Psoas muscle (tissue), 8 donors: Measurements from ENCODE around the gene SCD5. TPM values are rescaled to one million over a fixed set of nuclear protein-coding genes. Genes with fewer than 3 reads are reported as not detected.

Experiments
- ATAC-seq, 4 donors: fragments of 200-7000 bp; cut with Tn5 transposase; one replicate each; pipeline ENCODE4 v1.9.1; 2020; ENCODE audit warnings: moderate library complexity in 3 of 4, mild to moderate bottlenecking in 2 of 4
- DNase-seq, 2 donors: peaks; one replicate each; pipeline ENCODE4 v3.0.0-alpha.2; 2020
- H3K27ac ChIP-seq: fragments of 200-600 bp; one replicate; pipeline ENCODE4 v1.8.0; 2022
- H3K27me3 ChIP-seq, 3 donors: fragments of 200-600 bp in 1 of 3; one replicate each; pipeline versions ENCODE4 v1.6.1 to v1.8.0; 2013 to 2022; ENCODE audit warnings: low read length in 2 of 3, mild to moderate bottlenecking in 2 of 3, moderate library complexity in 1 of 3; ENCODE audit not compliant: insufficient read depth in 3 of 3
- H3K36me3 ChIP-seq, 2 donors: fragments of 200-600 bp in 1 of 2; one replicate each; pipeline versions ENCODE4 v1.6.1 to v1.8.0; 2013 to 2022; ENCODE audit warnings: low read depth in 1 of 2, mild to moderate bottlenecking in 1 of 2, moderate library complexity in 1 of 2; ENCODE audit not compliant: insufficient read depth in 1 of 2
- H3K4me1 ChIP-seq: fragments of 200-600 bp; one replicate; pipeline ENCODE4 v1.8.0; 2022
- H3K4me3 ChIP-seq: fragments of 200-600 bp; one replicate; pipeline ENCODE4 v1.8.0; 2022; ENCODE audit warnings: mild to moderate bottlenecking
- H3K9me3 ChIP-seq: fragments of 200-600 bp; one replicate; pipeline ENCODE4 v1.8.0; 2022
- WGBS, 3 donors: extraction: QIAGEN DNeasy Blood & Tissue Kit; methylation state at CpG; one replicate each; pipeline versions ENCODE4 v1.1.6 to v1.1.7; 2013; 5-methylcytosine and 5-hydroxymethylcytosine counted together
- intact Hi-C, 2 donors: fragments of 100-400 bp; cut with DNase I; formaldehyde crosslinking; loops; one replicate each; pipeline versions ENCODE4 v1.11.0 to v1.14.2; 2022
- polyA plus RNA-seq, 3 donors: library from polyadenylated mRNA; stranded (reverse); fragments of 200-250 nt; gene quantifications; one replicate each; pipeline ENCODE4 v1.2.3, GENCODE V29; 2013
- total RNA-seq, 4 donors: library from RNA; stranded (reverse); fragmentation: NEBNext Ultra II Directional in 2 of 4; extraction: Animal tissue kit (Norgen Biotek cat#: 25700) in 2 of 4; gene quantifications; one replicate each; pipeline versions ENCODE4 v1.2.1 to v1.2.4, GENCODE V29; 2021 to 2023
- TF ChIP-seq, protein P1 (sequence below): fragments of 200-600 bp; IDR thresholded peaks from one replicate; pipeline ENCODE4 v1.8.0; 2022; ENCODE audit warnings: antibody characterized with exemption
- donor health status: healthy with polysubstance abuse.
- donor health status: DM: no; HTN: no; CAD: no; lungs with moderate emphysema.
- donor health status: Bipolar disorder and iron deficiency.
- donor health status: healthy.
- donor health status: DM: yes; HTN: yes; CAD: no.
- donor health status: DM: no; HTN: no; CAD: no.
- donor health status: DM: no; HTN: no; CAD: no.
- donor health status: DM: yes; HTN: yes; CAD: no.

SCD5 gene
- total and polyA plus RNA-seq, 7 donors, result 0.61 to 1.6 (median 0.74) TPM

GRCh38 chr4:82785611-82786400, 12.8 kb downstream of the SCD5 start:
- Histone ChIP-seq H3K27ac (no peak overlapping the region), H3K4me1 (no peaks in the 10 kb centered on the region), H3K9me3 (no peaks in the 10 kb centered on the region), H3K4me3 (no peak overlapping the region), H3K36me3 (no peaks in the 10 kb centered on the region), H3K27me3 (no peaks in the 10 kb centered on the region)
- peak in 1 of 4 donors; percentile 22 for ATAC-seq
- intact Hi-C loops, result no loop called here
- no peak for DNase-seq
- WGBS, 3 donors, result 31 to 46% (median 31%) methylated on average over 5 of the region's 5 CpGs
- TF ChIP-seq, protein P1, sequence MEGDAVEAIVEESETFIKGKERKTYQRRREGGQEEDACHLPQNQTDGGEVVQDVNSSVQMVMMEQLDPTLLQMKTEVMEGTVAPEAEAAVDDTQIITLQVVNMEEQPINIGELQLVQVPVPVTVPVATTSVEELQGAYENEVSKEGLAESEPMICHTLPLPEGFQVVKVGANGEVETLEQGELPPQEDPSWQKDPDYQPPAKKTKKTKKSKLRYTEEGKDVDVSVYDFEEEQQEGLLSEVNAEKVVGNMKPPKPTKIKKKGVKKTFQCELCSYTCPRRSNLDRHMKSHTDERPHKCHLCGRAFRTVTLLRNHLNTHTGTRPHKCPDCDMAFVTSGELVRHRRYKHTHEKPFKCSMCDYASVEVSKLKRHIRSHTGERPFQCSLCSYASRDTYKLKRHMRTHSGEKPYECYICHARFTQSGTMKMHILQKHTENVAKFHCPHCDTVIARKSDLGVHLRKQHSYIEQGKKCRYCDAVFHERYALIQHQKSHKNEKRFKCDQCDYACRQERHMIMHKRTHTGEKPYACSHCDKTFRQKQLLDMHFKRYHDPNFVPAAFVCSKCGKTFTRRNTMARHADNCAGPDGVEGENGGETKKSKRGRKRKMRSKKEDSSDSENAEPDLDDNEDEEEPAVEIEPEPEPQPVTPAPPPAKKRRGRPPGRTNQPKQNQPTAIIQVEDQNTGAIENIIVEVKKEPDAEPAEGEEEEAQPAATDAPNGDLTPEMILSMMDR, result no peak

DNA sequence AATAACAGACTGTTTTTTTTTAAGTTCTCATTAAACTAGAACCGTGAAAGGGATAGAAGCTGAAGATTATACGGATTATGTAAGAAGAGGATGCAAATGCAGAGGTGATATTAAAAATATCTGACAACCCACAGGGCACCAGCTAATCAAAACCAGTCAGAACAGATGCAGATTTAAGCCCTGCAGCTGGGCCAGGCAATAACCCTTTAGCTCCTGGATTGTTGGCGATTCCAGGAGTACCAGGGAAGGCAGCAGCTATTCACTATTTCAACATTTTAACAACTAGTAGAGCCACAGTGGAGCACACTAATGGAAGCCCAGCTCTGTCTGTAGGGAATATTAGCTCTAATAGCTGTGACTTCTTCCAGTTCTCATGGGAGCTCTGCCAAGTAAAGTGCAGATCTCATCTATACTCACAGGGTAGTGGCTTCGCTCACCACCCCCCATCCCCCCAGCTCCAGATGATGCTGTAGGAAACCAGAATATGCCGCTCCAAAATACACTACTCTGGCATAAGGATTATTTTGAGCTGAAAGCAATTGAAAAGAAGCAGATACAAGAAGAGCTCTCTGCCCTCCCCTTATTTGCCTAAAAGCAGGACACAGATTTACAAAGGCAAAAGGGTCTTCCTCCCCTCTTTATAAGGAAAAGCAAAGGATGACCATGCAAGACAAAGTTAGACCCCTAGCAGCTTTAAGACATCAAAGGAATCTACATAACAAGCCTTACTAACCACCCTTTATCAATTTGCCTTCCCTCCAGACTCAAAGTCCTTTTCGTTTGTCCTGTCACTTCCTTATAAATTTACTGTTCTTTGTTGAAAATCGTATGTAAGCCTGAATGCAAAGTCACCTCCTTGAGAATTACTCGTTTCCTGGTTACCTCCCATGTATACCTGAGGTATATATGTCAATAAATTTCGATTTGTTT, 13.7 kb downstream of the SCD5 start:
- intact Hi-C loops, result no loop called here
- TF ChIP-seq, protein P1, result no peak
- ATAC-seq, result no peak
- Histone ChIP-seq H3K27ac (no peak overlapping the region), H3K27me3 (no peaks in the 10 kb centered on the region), H3K9me3 (no peaks in the 10 kb centered on the region), H3K36me3 (no peaks in the 10 kb centered on the region), H3K4me3 (no peak overlapping the region), H3K4me1 (no peaks in the 10 kb centered on the region)
- DNase-seq, result no peak
- whole genome bisulfite sequencing, 3 donors, result 28 to 33% (median 32%) methylated on average over 9 of the region's 9 CpGs

- H3K4me3 ChIP-seq, result no peak overlapping the region
- no peaks in the 10 kb centered on the region for H3K4me1 ChIP-seq
- 56 to 68% (median 62%) methylated on average over 5 of the region's 5 CpGs for WGBS, 3 donors
- H3K27me3 ChIP-seq, result no peaks in the 10 kb centered on the region
- TF ChIP-seq, protein P1, result no peak
- no peaks in the 10 kb centered on the region for H3K36me3 ChIP-seq
- H3K9me3 ChIP-seq, result no peaks in the 10 kb centered on the region
- intact Hi-C loops, result no loop called here
- DNase-seq (no peak), ATAC-seq (no peak)
- H3K27ac ChIP-seq, result no peak overlapping the region
Observed at GRCh38 chr4:82782626-82783345, 15.8 kb downstream of the SCD5 start.

- TF ChIP-seq, protein P1, result no peak
- peak; percentile 71 to 80 for DNase-seq
- Histone ChIP-seq H3K4me3 (no peak overlapping the region), H3K9me3 (no peaks in the 10 kb centered on the region), H3K27ac (no peak overlapping the region), H3K27me3 (no peaks in the 10 kb centered on the region), H3K4me1 (no peaks in the 10 kb centered on the region), H3K36me3 (no peaks in the 10 kb centered on the region)
- intact Hi-C loops, result no loop called here
- WGBS, 3 donors, result 36 to 50% (median 43%) methylated on average over 10 of the region's 10 CpGs
- no peak for ATAC-seq
Observed at GRCh38 chr4:82780752-82781231, 17.8 kb downstream of the SCD5 start.
